GM21717 (cell line): ENCODE measurements around the gene PRND.
"Not testable (repeated sequence)": the region's sequence is repeated elsewhere in the genome, so short reads cannot be mapped to it uniquely, and the experiment has no call there.

Experiments
- ATAC-seq: cut with Tn5 transposase; IDR thresholded peaks from one replicate; pipeline ENCODE4 v1.9.1; 2021; ENCODE audit warnings: mild to moderate bottlenecking, moderate library complexity; ENCODE audit not compliant: unreplicated experiment

Gene PRND

GRCh38 chr20:4736875-4737274 lies 15.2 kb downstream of the PRND start:
- ATAC-seq = no peak

- no peak for ATAC-seq
These were observed 16.3 kb downstream of the PRND start for GRCh38 chr20:4737857-4738627.

- no peak for ATAC-seq
These were observed 19.2 kb downstream of the PRND start for GRCh38 chr20:4740774-4741431.

GRCh38 chr20:4748847-4749246 lies 27.1 kb downstream of the PRND start:
- ATAC-seq = no peak

- no peak for ATAC-seq
These were observed 27.6 kb downstream of the PRND start for GRCh38 chr20:4749326-4749725.

GRCh38 chr20:4750381-4750780 lies 28.7 kb downstream of the PRND start:
- no peak for ATAC-seq

GRCh38 chr20:4759100-4759884 lies 37.6 kb downstream of the PRND start:
- ATAC-seq = not testable (repeated sequence)

- no peak for ATAC-seq
These were observed 41.6 kb downstream of the PRND start for GRCh38 chr20:4763261-4763660.

- ATAC-seq = no peak
These were observed 42.2 kb downstream of the PRND start for GRCh38 chr20:4763723-4764510.

- ATAC-seq = no peak
These were observed 43.1 kb downstream of the PRND start for GRCh38 chr20:4764805-4765204.

- ATAC-seq = no peak
These were observed 44.0 kb downstream of the PRND start for GRCh38 chr20:4765681-4766080.

- no peak for ATAC-seq
These were observed 44.9 kb downstream of the PRND start for GRCh38 chr20:4766631-4767030.

- no peak for ATAC-seq
These were observed 45.4 kb downstream of the PRND start for GRCh38 chr20:4767084-4767483.

- no peak for ATAC-seq
These were observed 47.6 kb downstream of the PRND start for GRCh38 chr20:4769328-4769727.

GRCh38 chr20:4770026-4770425 lies 48.3 kb downstream of the PRND start:
- no peak for ATAC-seq

- ATAC-seq = no peak
These were observed 49.3 kb downstream of the PRND start for GRCh38 chr20:4771004-4771403.

GRCh38 chr20:4772132-4772531 lies 50.4 kb downstream of the PRND start:
- no peak for ATAC-seq

- not testable (repeated sequence) for ATAC-seq
These were observed 51.3 kb downstream of the PRND start for GRCh38 chr20:4773014-4773413.

- no peak for ATAC-seq
These were observed 52.0 kb downstream of the PRND start for GRCh38 chr20:4773736-4774135.

GRCh38 chr20:4774207-4774606 lies 52.5 kb downstream of the PRND start:
- ATAC-seq = no peak
